GM21360 (cell line): ENCODE data around the gene PNMA8A.
"Not testable (repeated sequence)": the region's sequence is repeated elsewhere in the genome, so short reads cannot be mapped to it uniquely, and the experiment has no call there.

Source experiments
- ATAC-seq: cut with Tn5 transposase; IDR thresholded peaks from one replicate; pipeline ENCODE4 v1.9.1; 2021; ENCODE audit warnings: mild to moderate bottlenecking, moderate library complexity; ENCODE audit not compliant: unreplicated experiment

PNMA8A gene

GRCh38 chr19:46471116-46471733 is at the start of gene PNMA8A:
PNMA8A (minus strand) TSS chr19:46471563; CDS start chr19:46471035, 528 bp downstream.
- no peak for ATAC-seq

GRCh38 chr19:46520616-46521015 is 49.3 kb upstream of the PNMA8A start:
- ATAC-seq = no peak

GRCh38 chr19:46517471-46517870 is 46.1 kb upstream of the PNMA8A start:
- no peak for ATAC-seq

- ATAC-seq = no peak
Observed at GRCh38 chr19:46515879-46516350, 44.6 kb upstream of the PNMA8A start.

GRCh38 chr19:46515290-46515609 is 43.9 kb upstream of the PNMA8A start:
- ATAC-seq = no peak

GRCh38 chr19:46514589-46515289 is 43.4 kb upstream of the PNMA8A start:
- ATAC-seq = no peak

- ATAC-seq = no peak
Observed at GRCh38 chr19:46513461-46514236, 42.3 kb upstream of the PNMA8A start.

- no peak for ATAC-seq
Observed at GRCh38 chr19:46511237-46511636, 39.9 kb upstream of the PNMA8A start.

GRCh38 chr19:46508206-46508605 is 36.8 kb upstream of the PNMA8A start:
- ATAC-seq = no peak

- no peak for ATAC-seq
Observed at GRCh38 chr19:46503848-46504453, 32.6 kb upstream of the PNMA8A start.

- ATAC-seq = no peak
Observed at GRCh38 chr19:46502891-46503290, 31.5 kb upstream of the PNMA8A start.

GRCh38 chr19:46499692-46500091 is 28.3 kb upstream of the PNMA8A start:
- ATAC-seq = no peak

GRCh38 chr19:46497773-46498172 is 26.4 kb upstream of the PNMA8A start:
- no peak for ATAC-seq

- not testable (repeated sequence) for ATAC-seq
Observed at GRCh38 chr19:46496886-46497285, 25.5 kb upstream of the PNMA8A start.

GRCh38 chr19:46496304-46496703 is 24.9 kb upstream of the PNMA8A start:
- ATAC-seq = no peak

GRCh38 chr19:46495786-46496099 is 24.4 kb upstream of the PNMA8A start, which contains the start of gene PNMA8B:
PNMA8B (minus strand) TSS chr19:46495867; CDS start chr19:46495465, 402 bp downstream.
- ATAC-seq = no peak

- no peak for ATAC-seq
Observed at GRCh38 chr19:46494941-46495785, 23.8 kb upstream of the PNMA8A start.

GRCh38 chr19:46494146-46494940 is 23.0 kb upstream of the PNMA8A start:
- ATAC-seq = no peak

- ATAC-seq = no peak
Observed at GRCh38 chr19:46493236-46494145, 22.1 kb upstream of the PNMA8A start.
